ENCODE results near the gene SNX32.

GRCh38 chr11:65883786-65884715, 50.3 kb downstream of the SNX32 start:
- TF ChIP-seq HNRNPUL1 (IDR thresholded peaks at IDR 0.05; ENCODE audit: low read length) (no peak), TBL1XR1 (IDR thresholded peaks at IDR 0.05; ENCODE audit: low read length in 2 of 2) (no peak)
